GM23338 (cell line): ENCODE results near the gene MELTF. TPM values are rescaled to one million over a fixed set of nuclear protein-coding genes. Genes with fewer than 3 reads are reported as not detected.

Source experiments
- ATAC-seq: fragments of 200-7000 bp; cut with Tn5 transposase; 3 replicates; pipeline ENCODE4 v1.9.1; 2020
- DNase-seq: peaks from one replicate; pipeline ENCODE4 v3.0.0-alpha.2; 2015; ENCODE audit warnings: low spot score
- H2AFZ ChIP-seq: fragments of 200-600 bp; sonication (generic); 2 replicates; pipeline ENCODE4 v1.8.0; 2016; ENCODE audit warnings: antibody characterized with exemption, mild to moderate bottlenecking, moderate library complexity
- H3F3A ChIP-seq: fragments of 200-600 bp; sonication (generic); replicated peaks from 2 replicates; pipeline ENCODE4 v1.8.0; 2017; ENCODE audit warnings: antibody characterized with exemption, mixed run types, low read depth
- H3K27ac ChIP-seq: fragments of 200-600 bp; sonication (generic); 2 replicates; pipeline ENCODE4 v1.6.1; 2016; ENCODE audit warnings: low read depth
- H3K27me3 ChIP-seq: fragments of 200-600 bp; sonication (generic); 2 replicates; pipeline ENCODE4 v1.8.0; 2016; ENCODE audit warnings: mild to moderate bottlenecking, mixed run types, moderate library complexity; ENCODE audit not compliant: insufficient read depth
- H3K36me3 ChIP-seq: fragments of 200-600 bp; sonication (generic); 2 replicates; pipeline ENCODE4 v1.8.0; 2016; ENCODE audit warnings: mild to moderate bottlenecking; ENCODE audit not compliant: insufficient read depth
- H3K4me1 ChIP-seq: fragments of 200-600 bp; sonication (generic); 2 replicates; pipeline ENCODE4 v1.8.0; 2016; ENCODE audit warnings: mild to moderate bottlenecking, moderate library complexity; ENCODE audit not compliant: insufficient read depth
- H3K4me2 ChIP-seq: fragments of 200-600 bp; sonication (generic); 2 replicates; pipeline ENCODE4 v1.7.1; 2017; ENCODE audit warnings: mixed run types
- H3K4me3 ChIP-seq: fragments of 200-600 bp; sonication (generic); 2 replicates; pipeline ENCODE4 v1.6.1; 2016; ENCODE audit warnings: mixed run types
- H3K79me2 ChIP-seq: fragments of 200-600 bp; sonication (generic); replicated peaks from 2 replicates; pipeline ENCODE4 v1.8.0; 2017; ENCODE audit warnings: mild to moderate bottlenecking; ENCODE audit not compliant: insufficient read depth
- H3K9me2 ChIP-seq: fragments of 200-600 bp; sonication (generic); 2 replicates; pipeline ENCODE4 v1.8.0; 2017; ENCODE audit not compliant: insufficient read depth
- H4K20me1 ChIP-seq: fragments of 200-600 bp; sonication (generic); replicated peaks from 2 replicates; pipeline ENCODE4 v1.8.0; 2017; ENCODE audit warnings: mild to moderate bottlenecking; ENCODE audit not compliant: insufficient read depth
- H3K27ac Mint-ChIP-seq: 2 replicates; pipeline ENCODE4 v1.8.0; 2020; ENCODE audit warnings: inconsistent platforms, mild to moderate bottlenecking, moderate library complexity, mixed read lengths
- H3K27me3 Mint-ChIP-seq: 3 replicates; pipeline ENCODE4 v1.8.0; 2022; ENCODE audit warnings: low read depth, mild to moderate bottlenecking, moderate library complexity, mixed read lengths, inconsistent platforms; ENCODE audit not compliant: insufficient read depth, poor library complexity
- H3K36me3 Mint-ChIP-seq: 3 replicates; pipeline ENCODE4 v1.8.0; 2021; ENCODE audit warnings: low read depth, mild to moderate bottlenecking, inconsistent platforms, moderate library complexity, mixed read lengths
- H3K4me1 Mint-ChIP-seq: 3 replicates; pipeline ENCODE4 v1.8.0; 2020; ENCODE audit warnings: mild to moderate bottlenecking, inconsistent platforms, mixed read lengths
- H3K4me3 Mint-ChIP-seq: 3 replicates; pipeline ENCODE4 v1.8.0; 2021; ENCODE audit warnings: moderate library complexity, mild to moderate bottlenecking, inconsistent platforms, mixed read lengths
- H3K9me3 Mint-ChIP-seq: 3 replicates; pipeline ENCODE4 v1.8.0; 2020; ENCODE audit warnings: moderate library complexity, mild to moderate bottlenecking, inconsistent platforms, mixed read lengths
- CREB1 ChIP-seq: fragments of 250-450 bp; sonication (Bioruptor Pico); IDR thresholded peaks from 2 replicates; pipeline ENCODE4 v1.5.0; 2020; ENCODE audit warnings: low read depth, mild to moderate bottlenecking, moderate library complexity
- ETS1 ChIP-seq: IDR thresholded peaks from 2 replicates; pipeline ENCODE4 v1.6.1; 2016; ENCODE audit warnings: antibody characterized with exemption
- EZH2phosphoT487 ChIP-seq: fragments of 200-600 bp; sonication (generic); IDR thresholded peaks from one replicate; pipeline ENCODE4 v1.8.1; 2018; ENCODE audit warnings: antibody characterized with exemption; ENCODE audit not compliant: unreplicated experiment
- JUNB ChIP-seq: IDR thresholded peaks from one replicate; pipeline ENCODE4 v1.6.1; 2016; ENCODE audit warnings: antibody characterized with exemption; ENCODE audit not compliant: unreplicated experiment
- NANOG ChIP-seq: IDR thresholded peaks from 2 replicates; pipeline ENCODE4 v1.6.1; 2016; ENCODE audit warnings: antibody characterized with exemption, borderline replicate concordance
- POLR2AphosphoS5 ChIP-seq: IDR thresholded peaks from 2 replicates; pipeline ENCODE4 v1.6.1; 2016; ENCODE audit warnings: antibody characterized with exemption, low read depth
- STAT1 ChIP-seq: IDR thresholded peaks from one replicate; pipeline ENCODE4 v1.6.1; 2016; ENCODE audit warnings: antibody characterized with exemption; ENCODE audit not compliant: unreplicated experiment
- ZNF114 ChIP-seq: fragments of 250-450 bp; sonication (Bioruptor Pico); IDR thresholded peaks from 2 replicates; pipeline ENCODE4 v1.5.0; 2020; ENCODE audit warnings: mild to moderate bottlenecking, moderate library complexity
- ZNF331 ChIP-seq: fragments of 250-450 bp; sonication (Bioruptor Pico); IDR thresholded peaks from 2 replicates; pipeline ENCODE4 v1.5.0; 2020; ENCODE audit warnings: low read depth, mild to moderate bottlenecking, moderate library complexity
- polyA plus RNA-seq: library from polyadenylated mRNA; unstranded; fragments of >200 nt; fragmentation: Nextera tagmentation; extraction: Ambion mirVana; gene quantifications from 2 replicates; pipeline ENCODE4 v1.2.1, GENCODE V29; 2016
- total RNA-seq: library from RNA; depleted of rRNA; stranded (reverse); fragments of >200 nt; shearing (Covaris generic); gene quantifications from 2 replicates; pipeline ENCODE4 v1.2.3, GENCODE V29; 2014
- TF ChIP-seq, protein P1 (sequence below): IDR thresholded peaks from one replicate; pipeline ENCODE4 v1.6.1; 2018; ENCODE audit warnings: antibody characterized with exemption; ENCODE audit not compliant: unreplicated experiment
- TF ChIP-seq, protein P2 (sequence below), 2 experiments: fragments of 200-600 bp in 1 of 2; sonication (generic) in 1 of 2; conservative IDR thresholded peaks; 2 replicates each; pipeline versions ENCODE4 v1.5.1 to v1.6.1; 2016 to 2017; ENCODE audit warnings: antibody characterized with exemption in 2 of 2, low read depth in 2 of 2, mild to moderate bottlenecking in 2 of 2, moderate library complexity in 1 of 2
- TF ChIP-seq, protein P3 (sequence below): fragments of 250-450 bp; sonication (Bioruptor Pico); IDR thresholded peaks from 2 replicates; pipeline ENCODE4 v1.5.0; 2020; ENCODE audit warnings: mild to moderate bottlenecking, moderate library complexity

Gene MELTF
- total and polyA plus RNA-seq, 2 experiments from 2014 or later = 1.4 to 5.2 TPM

DNA sequence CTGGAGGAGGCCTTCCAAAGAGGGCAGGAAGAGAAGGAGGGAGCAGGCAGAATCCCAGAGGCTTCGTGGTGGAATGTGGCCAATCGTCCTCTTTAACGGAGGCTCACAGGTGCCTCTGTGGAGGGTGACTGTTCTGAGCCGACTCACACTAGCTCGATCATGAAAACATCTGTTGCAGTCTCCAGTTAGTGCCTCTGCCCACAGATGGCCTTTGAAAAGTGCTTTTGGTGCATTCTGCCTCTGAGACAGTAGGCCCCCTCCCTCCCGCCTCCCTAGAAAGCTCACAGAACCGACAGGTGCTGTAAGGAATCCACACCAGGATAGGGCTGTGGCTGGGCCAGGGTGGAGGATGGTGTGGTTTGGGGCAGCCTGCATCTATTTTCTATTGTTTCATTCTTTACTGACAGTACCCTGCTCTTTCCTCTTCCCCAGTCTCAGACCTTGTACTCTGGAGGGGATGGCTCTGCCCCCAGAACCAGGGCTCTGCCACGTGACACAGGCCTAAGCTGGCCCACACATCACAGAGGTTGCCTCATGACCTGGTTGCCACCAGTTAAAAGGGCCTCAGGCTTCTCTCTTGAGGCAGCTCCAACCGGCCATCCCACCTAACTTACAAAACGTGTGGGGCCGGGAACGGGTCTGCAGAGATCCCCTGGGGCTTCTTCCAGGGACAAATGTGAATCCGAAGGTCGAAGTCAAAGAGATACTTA, 33.8 kb downstream of the MELTF start (continued):
- TF ChIP-seq, protein P1, sequence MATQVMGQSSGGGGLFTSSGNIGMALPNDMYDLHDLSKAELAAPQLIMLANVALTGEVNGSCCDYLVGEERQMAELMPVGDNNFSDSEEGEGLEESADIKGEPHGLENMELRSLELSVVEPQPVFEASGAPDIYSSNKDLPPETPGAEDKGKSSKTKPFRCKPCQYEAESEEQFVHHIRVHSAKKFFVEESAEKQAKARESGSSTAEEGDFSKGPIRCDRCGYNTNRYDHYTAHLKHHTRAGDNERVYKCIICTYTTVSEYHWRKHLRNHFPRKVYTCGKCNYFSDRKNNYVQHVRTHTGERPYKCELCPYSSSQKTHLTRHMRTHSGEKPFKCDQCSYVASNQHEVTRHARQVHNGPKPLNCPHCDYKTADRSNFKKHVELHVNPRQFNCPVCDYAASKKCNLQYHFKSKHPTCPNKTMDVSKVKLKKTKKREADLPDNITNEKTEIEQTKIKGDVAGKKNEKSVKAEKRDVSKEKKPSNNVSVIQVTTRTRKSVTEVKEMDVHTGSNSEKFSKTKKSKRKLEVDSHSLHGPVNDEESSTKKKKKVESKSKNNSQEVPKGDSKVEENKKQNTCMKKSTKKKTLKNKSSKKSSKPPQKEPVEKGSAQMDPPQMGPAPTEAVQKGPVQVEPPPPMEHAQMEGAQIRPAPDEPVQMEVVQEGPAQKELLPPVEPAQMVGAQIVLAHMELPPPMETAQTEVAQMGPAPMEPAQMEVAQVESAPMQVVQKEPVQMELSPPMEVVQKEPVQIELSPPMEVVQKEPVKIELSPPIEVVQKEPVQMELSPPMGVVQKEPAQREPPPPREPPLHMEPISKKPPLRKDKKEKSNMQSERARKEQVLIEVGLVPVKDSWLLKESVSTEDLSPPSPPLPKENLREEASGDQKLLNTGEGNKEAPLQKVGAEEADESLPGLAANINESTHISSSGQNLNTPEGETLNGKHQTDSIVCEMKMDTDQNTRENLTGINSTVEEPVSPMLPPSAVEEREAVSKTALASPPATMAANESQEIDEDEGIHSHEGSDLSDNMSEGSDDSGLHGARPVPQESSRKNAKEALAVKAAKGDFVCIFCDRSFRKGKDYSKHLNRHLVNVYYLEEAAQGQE = no peak
- no peak for TF ChIP-seq POLR2AphosphoS5

DNA sequence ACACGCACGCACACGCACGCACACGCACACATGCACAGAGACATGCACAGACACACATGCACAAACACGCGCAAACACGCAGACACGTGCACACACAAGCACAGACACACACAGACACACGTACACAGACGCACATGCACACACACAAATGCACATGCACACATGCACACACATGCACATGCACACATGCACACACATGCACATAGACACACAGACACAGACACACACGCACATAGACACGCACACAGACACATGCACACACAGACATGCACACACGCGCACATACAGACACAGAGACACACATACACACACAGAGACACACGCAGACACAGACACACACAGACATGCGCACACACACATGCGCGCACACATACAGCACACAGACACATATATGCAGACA, 34.6 kb downstream of the MELTF start:
- no peak overlapping the region for H2AFZ ChIP-seq
- peaks cover 3% of the 10 kb centered on the region; the same call in 1 of the 3 replicates for H3K4me1 Mint-ChIP-seq
- no peaks in the 10 kb centered on the region for H3K79me2 ChIP-seq
- no peaks in the 10 kb centered on the region for H3K36me3 ChIP-seq
- ATAC-seq (no peak), DNase-seq (no peak)
- no peak overlapping the region for H3K4me3 ChIP-seq
- H3K9me2 ChIP-seq = no peaks in the 10 kb centered on the region
- H3K27ac Mint-ChIP-seq = no peak overlapping the region
- no peaks in the 10 kb centered on the region for H4K20me1 ChIP-seq
- no peaks in the 10 kb centered on the region for H3K9me3 Mint-ChIP-seq
- H3K4me3 Mint-ChIP-seq = no peak overlapping the region
- no peaks in the 10 kb centered on the region for H3K27me3 ChIP-seq
- H3K4me2 ChIP-seq = no peak overlapping the region
- peaks cover 5% of the 10 kb centered on the region for H3K27me3 Mint-ChIP-seq
- H3F3A ChIP-seq = peaks cover 3% of the 10 kb centered on the region; the same call in 1 of the 2 replicates
- H3K36me3 Mint-ChIP-seq = no peaks in the 10 kb centered on the region
- no peak overlapping the region for H3K27ac ChIP-seq
- no peaks in the 10 kb centered on the region for H3K4me1 ChIP-seq
- TF ChIP-seq STAT1 (no peak), ZNF114 (no peak), POLR2AphosphoS5 (no peak), ZNF331 (no peak), JUNB (no peak), ETS1 (no peak), CREB1 (CRISPR knock-in tag) (no peak), EZH2phosphoT487 (no peak), NANOG (no peak)
- TF ChIP-seq, protein P2, sequence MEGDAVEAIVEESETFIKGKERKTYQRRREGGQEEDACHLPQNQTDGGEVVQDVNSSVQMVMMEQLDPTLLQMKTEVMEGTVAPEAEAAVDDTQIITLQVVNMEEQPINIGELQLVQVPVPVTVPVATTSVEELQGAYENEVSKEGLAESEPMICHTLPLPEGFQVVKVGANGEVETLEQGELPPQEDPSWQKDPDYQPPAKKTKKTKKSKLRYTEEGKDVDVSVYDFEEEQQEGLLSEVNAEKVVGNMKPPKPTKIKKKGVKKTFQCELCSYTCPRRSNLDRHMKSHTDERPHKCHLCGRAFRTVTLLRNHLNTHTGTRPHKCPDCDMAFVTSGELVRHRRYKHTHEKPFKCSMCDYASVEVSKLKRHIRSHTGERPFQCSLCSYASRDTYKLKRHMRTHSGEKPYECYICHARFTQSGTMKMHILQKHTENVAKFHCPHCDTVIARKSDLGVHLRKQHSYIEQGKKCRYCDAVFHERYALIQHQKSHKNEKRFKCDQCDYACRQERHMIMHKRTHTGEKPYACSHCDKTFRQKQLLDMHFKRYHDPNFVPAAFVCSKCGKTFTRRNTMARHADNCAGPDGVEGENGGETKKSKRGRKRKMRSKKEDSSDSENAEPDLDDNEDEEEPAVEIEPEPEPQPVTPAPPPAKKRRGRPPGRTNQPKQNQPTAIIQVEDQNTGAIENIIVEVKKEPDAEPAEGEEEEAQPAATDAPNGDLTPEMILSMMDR (conservative IDR thresholded peaks at IDR 0.05; ENCODE audit: low read depth in 2 of 2) = no peak
- TF ChIP-seq, protein P3, sequence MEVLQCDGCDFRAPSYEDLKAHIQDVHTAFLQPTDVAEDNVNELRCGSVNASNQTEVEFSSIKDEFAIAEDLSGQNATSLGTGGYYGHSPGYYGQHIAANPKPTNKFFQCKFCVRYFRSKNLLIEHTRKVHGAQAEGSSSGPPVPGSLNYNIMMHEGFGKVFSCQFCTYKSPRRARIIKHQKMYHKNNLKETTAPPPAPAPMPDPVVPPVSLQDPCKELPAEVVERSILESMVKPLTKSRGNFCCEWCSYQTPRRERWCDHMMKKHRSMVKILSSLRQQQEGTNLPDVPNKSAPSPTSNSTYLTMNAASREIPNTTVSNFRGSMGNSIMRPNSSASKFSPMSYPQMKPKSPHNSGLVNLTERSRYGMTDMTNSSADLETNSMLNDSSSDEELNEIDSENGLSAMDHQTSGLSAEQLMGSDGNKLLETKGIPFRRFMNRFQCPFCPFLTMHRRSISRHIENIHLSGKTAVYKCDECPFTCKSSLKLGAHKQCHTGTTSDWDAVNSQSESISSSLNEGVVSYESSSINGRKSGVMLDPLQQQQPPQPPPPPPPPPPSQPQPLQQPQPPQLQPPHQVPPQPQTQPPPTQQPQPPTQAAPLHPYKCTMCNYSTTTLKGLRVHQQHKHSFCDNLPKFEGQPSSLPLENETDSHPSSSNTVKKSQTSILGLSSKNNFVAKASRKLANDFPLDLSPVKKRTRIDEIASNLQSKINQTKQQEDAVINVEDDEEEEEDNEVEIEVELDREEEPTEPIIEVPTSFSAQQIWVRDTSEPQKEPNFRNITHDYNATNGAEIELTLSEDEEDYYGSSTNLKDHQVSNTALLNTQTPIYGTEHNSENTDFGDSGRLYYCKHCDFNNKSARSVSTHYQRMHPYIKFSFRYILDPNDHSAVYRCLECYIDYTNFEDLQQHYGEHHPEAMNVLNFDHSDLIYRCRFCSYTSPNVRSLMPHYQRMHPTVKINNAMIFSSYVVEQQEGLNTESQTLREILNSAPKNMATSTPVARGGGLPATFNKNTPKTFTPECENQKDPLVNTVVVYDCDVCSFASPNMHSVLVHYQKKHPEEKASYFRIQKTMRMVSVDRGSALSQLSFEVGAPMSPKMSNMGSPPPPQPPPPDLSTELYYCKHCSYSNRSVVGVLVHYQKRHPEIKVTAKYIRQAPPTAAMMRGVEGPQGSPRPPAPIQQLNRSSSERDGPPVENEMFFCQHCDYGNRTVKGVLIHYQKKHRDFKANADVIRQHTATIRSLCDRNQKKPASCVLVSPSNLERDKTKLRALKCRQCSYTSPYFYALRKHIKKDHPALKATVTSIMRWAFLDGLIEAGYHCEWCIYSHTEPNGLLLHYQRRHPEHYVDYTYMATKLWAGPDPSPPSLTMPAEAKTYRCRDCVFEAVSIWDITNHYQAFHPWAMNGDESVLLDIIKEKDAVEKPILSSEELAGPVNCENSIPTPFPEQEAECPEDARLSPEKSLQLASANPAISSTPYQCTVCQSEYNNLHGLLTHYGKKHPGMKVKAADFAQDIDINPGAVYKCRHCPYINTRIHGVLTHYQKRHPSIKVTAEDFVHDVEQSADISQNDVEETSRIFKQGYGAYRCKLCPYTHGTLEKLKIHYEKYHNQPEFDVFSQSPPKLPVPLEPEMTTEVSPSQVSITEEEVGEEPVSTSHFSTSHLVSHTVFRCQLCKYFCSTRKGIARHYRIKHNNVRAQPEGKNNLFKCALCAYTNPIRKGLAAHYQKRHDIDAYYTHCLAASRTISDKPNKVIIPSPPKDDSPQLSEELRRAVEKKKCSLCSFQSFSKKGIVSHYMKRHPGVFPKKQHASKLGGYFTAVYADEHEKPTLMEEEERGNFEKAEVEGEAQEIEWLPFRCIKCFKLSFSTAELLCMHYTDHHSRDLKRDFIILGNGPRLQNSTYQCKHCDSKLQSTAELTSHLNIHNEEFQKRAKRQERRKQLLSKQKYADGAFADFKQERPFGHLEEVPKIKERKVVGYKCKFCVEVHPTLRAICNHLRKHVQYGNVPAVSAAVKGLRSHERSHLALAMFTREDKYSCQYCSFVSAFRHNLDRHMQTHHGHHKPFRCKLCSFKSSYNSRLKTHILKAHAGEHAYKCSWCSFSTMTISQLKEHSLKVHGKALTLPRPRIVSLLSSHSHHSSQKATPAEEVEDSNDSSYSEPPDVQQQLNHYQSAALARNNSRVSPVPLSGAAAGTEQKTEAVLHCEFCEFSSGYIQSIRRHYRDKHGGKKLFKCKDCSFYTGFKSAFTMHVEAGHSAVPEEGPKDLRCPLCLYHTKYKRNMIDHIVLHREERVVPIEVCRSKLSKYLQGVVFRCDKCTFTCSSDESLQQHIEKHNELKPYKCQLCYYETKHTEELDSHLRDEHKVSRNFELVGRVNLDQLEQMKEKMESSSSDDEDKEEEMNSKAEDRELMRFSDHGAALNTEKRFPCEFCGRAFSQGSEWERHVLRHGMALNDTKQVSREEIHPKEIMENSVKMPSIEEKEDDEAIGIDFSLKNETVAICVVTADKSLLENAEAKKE (CRISPR knock-in tag) = no peak
